HG03520 (cell line): Measurements from ENCODE around the gene APEX1.
"Not testable (repeated sequence)": the region's sequence is repeated elsewhere in the genome, so short reads cannot be mapped to it uniquely, and the experiment has no call there.

Experiments
- ATAC-seq: cut with Tn5 transposase; IDR thresholded peaks from one replicate; pipeline ENCODE4 v1.9.1; 2021; ENCODE audit warnings: mild to moderate bottlenecking, moderate library complexity; ENCODE audit not compliant: unreplicated experiment

The APEX1 gene

DNA sequence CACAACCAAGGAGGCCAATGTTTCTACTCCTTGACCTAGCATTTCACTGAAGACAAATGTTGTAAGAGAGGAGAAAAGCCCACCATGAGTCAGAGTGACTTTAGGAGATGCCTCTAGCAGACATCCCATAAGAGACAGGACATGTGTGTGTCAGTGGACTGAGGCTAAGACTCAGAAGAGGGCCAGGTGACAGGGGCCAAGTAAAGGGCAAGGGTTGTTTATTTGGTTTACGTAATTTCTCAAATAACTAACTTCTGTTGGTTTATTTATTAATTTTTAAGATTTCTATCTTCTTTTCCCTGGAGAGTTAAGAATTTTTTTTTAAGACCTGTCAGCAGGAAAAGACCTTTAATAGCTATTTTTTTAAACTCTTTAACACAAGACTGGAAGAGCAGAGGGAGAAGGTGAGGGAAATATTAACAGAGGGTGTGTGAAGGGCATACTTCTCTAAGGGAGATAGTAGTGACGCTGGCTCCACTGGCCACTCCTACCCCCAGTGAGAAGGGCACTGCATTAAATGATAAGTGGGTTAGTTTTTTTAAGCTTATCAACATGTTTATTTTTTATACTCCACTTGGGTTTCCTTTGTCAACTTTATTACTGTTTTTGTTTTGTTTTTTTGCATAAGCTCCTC lies 17.6 kb downstream of the APEX1 start:
- ATAC-seq = no peak

DNA sequence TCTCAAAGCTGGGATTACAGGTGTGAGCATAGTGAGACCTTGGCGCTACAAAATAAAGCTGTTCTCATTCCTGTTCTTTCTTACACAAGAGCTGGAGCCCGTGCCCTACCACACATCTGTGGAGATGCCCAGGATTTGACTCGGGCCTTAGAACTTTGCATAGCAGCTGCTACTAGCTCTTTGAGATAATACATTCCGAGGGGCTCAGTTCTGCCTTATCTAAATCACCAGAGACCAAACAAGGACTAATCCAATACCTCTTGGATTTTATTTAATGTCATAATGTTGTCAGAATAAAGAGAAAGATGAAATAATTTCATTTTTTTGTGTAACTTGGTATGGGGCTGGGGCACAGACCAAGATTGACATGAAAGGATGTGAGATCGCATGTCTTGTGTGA lies 21.8 kb downstream of the APEX1 start:
- ATAC-seq = no peak

DNA sequence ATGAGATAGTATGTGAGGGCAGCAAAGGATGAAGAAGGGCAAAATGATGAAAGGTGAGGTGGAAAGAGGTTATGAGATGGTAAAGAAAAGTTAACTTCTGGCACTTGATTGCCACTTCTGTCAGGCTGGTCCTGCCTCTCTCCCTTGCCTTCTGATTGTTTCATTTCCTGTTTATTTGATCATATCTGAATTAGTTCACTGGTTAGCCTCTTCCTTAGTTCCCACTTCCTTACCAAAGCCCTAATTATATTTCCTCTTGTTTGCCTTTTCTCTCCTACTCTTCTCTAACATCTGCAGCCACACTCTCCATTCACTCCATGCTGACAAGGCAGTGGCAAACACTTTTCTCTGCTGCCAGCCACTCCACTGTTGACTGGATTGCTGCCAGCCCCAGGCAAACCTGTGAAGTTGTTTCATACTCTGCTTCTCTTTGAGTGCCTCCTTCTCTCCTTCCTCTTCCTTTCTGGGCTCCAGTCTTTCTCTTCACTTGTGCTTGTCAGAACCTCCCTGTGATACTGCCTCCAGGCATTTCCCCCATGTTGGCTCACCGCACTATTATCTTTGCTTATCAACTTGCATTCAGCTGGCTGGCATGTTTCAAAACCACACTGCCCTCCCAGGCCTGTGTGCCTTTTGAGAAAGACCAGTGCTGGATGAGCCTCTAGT lies 22.3 kb downstream of the APEX1 start:
- ATAC-seq = no peak

DNA sequence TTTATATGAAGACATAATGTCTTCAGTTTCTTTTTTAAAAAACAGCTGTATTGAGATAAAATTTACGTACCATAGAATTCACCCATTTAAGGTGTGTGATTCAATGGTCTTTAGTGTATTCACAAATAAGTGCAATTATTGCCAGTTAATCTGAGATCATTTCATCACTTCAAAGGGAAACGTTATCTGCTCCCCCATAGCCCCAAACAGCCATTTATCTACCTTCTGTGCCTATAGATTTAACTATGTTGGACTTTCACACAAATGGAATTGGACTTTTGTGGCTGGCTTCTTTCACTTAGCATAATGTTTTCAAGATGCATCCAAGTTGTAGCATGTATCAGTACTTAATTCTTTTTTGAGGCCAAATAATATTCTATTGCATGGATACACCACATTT lies 23.9 kb downstream of the APEX1 start:
- ATAC-seq = no peak

DNA sequence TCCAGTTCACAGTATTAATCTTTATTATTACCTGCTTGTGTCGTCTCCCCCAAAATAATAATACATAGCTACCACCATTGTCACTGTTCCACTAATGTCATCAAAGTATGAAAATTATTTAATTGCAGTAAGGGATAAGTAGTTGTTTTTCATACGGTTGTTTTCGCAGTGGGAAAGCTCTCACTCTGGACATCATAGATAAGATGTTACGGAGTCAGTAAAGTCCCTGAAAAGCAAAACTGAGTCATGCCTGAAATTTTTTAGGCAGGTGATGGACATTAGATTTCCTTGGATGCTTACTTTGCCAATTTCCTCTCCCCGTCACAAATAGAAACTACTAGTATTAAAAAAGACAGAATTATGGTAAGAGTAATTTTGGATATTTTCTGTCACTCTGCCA lies 27.4 kb downstream of the APEX1 start:
- no peak for ATAC-seq

DNA sequence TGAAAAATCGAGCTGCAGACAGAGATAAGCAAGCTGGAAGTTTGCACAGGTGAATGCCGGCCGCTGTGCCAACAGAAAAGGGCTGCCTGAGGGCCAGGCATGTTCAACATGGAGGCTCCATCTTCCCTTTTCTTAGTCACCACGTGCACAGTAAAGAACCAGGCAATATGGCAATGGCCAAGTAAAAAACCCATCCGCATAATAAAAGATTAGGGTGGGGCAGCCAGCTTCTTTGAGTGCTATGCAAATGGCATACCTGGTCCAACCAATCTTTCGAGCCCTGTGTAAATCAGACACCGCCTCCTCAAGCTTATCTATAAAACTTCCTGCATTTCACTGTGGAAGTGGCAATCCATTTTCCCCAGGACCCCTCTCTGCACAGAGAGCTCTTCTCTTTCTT lies 30.9 kb downstream of the APEX1 start:
- ATAC-seq = no peak

DNA sequence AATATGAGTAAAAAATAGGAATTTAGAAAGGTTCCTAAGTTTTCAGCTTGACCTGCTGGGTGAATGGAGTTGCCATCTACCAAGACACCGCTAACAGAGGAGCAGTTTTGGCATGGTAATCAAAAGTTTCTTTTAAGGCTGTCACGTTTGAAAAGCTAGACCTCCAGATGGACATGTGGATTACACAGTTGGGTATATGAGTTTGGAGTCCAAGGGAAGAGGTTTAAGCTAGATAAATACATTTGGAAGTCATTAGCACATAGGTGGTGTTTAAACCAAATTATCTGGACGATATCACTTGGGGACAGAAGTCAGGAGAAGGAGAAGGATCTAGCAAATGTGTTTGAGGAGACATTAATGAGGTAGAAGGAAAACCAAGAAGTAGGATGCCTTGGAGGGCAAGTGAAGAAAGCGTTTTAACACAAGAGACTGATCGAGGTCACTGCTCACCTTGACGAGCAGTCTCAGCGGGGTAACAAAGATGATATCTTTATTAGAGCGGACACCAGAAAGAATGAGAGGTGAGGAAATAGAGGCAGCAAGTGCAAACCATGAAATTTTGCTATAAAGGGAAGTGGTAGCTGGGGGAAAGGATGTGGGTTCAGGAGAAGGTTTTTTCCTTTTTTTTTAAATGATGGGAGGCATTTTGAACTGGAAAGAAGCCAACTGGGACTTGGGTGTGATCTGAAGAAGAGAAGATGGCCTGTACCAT lies 31.8 kb downstream of the APEX1 start:
- no peak for ATAC-seq

DNA sequence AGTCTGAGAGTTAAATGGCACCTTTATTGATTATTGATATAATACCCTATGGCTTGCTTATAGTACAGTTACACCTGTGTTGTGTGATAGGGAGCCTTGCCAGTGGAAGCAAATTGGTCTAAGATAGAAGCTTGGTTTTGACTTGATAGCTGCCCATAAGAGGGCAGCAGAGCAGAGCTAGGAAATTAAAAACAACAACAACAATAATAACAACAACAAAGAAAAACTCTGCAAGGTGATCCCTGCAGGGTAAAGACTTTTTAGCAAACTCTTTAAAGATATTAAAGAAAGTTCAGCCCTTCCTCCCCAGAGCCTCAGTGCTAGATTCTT lies 32.3 kb downstream of the APEX1 start:
- no peak for ATAC-seq

DNA sequence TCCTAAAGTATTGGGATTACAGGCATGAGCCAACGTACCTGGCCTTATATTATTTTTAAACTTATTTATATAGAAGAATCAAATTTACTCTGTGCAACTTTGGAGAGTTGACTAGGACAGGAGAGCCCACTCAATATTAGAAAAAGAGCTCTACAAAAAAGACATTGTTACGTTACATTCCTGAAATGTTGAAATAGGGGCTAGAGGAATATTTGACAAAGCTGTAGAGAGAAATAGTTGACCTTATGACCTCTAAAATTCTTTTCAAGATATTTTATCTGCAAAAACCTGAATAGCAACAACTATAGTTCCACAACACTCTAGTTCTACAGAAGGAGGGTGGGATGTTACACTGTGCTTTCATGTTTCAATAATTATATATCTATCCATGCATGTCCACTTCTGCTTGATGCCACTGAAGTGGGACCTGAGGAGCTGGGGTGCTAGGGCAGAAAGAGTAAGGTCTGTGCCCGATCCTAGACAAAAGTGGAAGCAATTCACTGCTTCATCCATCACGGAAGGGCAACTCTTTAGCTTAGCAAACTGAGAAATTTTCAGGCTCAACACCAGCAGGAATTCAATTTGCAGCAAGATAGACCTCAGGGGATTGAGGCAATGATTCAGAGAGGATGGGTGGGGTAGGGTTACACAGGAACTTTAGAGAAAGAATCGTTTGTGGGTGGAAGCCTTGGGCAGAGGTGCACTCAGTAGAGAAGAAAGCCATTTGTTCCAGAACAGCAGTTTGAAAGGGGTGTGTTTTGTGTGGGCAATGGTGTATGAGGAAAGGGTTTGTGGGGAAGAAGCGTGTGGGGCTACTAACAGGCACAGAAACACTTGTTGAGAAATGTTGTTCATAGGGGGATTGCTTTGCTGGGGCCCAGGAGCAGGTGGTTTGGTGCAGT lies 34.3 kb downstream of the APEX1 start:
- peak; percentile 33 for ATAC-seq

DNA sequence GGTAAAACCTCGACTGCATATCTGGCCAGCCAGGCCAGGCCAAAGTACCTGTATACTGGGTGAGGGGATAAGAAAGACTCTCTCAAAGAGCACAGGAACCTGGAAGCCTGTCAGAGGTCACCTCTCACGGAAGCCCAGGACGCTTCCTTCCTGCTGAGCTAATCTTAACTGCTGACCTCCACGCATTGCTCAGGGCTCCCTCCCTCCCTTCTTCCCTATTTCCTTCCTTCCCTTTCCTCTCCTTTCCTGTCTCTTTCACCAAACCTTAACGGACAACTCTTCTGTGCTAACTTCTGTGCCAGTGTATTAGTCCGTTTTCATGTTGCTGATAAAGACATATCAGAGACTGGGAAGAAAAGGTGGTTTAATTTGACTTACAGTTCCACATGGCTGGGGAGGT lies 35.5 kb downstream of the APEX1 start:
- no peak for ATAC-seq

DNA sequence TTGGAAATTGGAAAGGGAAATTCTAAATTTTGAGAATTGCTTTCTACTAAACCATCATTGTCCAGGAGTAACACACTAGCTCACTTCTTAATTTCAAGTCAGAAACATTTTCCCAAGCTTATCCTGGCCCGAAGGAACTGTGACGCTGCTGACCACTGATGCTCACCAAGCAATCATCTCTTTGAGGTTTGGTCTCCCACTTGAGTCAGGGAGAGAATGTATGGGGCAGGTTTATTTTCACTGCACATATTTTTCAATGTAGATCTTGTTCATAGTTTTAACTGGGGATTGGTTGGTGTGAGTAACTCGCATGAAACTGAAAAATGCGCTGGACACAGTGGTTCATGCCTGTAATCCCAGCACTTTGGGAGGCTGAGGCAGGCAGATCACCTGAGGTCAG lies 37.5 kb downstream of the APEX1 start:
- no peak for ATAC-seq

DNA sequence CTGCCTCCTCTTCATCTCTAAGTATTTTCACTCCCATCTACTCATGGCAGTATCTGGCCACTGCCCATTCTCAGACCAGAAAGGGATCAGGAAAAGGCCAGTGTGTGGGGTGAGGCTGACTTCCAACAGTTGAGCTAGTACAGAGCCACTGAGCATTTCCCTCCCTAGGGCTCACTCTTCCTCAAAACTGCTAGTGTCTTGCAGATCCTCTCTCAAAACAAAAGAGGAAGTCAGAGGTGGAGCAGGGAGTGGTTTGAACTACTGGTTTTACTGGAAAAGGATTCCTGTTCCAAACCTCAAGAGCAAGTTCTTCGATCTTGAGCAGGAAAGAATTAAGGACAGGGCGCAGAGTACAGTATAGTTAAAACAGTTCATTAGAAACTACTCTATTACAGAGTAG lies 38.6 kb downstream of the APEX1 start:
- ATAC-seq = no peak

DNA sequence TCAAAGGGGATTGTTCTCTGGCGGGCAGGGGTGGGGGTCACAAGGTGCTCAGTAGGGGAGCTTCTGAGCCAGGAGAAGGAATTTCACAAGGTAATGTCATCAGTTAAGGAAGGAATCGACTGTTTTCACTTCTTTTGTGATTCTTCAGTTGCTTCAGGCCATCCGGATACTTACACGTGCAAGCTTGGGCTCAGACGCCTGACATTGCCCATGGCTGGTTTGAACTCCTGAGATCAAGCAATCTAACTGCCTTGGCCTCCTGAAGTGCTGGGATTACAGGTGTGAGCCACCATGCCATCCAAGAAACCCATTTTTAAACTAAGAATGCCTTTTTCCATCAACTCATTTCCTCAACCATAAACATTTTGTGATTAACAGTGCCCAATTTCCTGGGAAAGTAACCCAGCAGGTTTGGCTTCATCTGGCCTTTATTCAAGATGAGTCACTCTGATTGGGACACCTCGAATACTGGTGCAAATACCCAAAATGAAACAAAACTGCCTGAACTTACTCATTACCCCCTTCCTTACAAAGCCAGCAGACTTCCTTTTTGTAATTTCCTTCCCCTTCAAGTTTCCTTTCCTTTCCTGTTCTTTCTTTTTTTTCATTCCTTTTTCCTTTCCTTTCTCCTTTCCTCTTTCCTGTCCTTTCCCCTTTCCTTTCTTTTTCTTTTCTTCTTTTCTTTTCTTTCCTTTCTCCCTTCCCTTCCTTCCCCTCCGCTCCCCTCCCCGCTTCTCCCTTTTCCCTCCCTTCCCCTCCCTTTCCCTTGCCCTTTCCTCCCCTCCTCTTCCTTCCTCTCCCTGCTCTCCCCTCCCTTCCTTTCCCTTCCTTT lies 40.1 kb downstream of the APEX1 start:
- no peak for ATAC-seq

DNA sequence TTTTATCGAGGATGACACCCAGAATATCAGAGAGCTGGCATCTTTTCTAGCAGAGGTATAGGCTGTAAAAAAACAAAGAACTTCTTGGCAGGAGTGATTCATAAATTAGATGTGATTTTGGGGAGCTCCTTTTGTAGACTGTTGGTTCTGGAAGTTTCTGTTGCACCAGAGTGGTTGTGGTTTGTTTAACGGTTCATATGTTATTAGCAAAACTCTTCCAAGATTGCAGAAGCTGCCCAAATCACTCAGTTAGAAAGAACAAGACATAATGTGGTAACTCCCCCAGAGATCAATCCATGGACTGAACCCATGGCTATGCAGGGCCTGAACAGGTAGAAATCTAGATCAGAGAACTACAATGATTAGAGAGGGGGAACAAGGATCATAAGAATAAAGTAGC lies 43.6 kb downstream of the APEX1 start:
- ATAC-seq = no peak

DNA sequence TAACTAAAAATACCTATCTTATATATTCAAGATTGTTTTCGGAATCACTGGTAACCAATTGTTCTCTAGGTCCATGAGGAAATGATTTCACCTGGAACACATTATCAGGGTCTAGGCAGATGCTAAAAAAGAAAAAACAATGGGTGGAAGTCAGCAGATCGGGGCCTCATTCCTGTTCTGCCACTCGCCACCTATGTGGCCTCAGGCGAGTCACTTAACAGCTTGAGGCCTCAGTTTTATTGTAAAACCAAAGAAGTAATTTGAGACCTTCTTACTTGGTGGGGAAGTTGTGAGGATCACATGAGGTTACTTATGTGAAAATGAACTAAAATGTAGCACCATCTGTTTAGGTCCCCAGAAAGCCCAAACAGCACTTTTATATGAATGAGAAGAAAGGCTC lies 44.1 kb downstream of the APEX1 start:
- ATAC-seq = no peak

DNA sequence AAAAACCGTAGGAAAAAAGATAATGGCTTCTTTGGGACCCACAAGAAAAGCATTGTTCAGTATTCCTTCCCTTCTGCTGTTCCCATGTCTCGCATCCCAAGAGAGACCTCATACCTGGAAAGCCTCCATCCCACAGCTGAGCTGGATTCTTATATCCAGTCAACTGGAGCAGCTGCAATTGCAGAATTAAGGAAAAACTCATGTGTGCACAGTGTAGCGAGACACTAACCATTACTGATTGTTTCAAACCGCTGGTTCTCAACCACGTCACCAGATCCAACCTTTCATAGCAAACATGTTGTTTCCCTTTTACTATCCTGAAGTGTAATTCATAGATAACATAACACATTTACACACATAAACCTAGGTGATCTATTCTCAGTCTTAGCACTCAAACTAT lies 44.9 kb downstream of the APEX1 start:
- no peak for ATAC-seq

DNA sequence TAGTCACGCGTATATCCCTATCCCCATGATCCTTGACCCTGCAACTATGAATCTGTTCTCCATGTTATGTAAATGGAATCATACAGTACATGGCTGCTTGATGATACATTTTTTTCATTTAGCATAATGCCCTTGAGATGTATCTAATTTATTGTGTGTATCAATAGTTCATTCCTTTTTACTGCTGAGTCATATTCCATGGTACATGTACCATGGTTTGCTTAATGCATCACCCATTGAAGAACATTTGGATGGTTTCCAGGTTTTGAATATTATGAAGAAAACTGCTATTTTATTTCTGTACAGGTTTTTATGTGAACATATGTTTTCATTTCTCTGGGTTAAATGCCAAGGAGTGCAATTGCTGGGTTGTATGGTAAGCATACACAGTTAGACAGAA lies 46.3 kb downstream of the APEX1 start:
- no peak for ATAC-seq

DNA sequence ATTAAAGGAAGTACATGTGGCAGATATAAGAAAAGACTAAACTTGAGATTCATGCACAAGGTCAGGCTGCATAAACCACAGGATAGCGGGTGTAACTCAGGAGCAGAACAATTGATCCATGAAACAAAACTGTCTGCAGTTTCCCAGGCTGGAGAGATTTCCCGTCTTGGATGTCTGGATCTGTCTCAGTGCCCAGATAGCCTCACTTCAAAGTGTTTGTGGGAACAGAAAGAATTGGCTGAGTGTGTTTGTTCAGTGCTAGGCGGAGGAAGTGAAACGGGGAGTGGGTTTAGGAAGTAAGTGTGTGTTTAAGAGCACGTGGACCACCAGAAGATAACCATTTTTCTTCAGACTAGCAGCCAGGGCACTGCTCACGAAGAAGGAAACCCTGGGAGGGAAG lies 48.9 kb downstream of the APEX1 start:
- no peak for ATAC-seq

DNA sequence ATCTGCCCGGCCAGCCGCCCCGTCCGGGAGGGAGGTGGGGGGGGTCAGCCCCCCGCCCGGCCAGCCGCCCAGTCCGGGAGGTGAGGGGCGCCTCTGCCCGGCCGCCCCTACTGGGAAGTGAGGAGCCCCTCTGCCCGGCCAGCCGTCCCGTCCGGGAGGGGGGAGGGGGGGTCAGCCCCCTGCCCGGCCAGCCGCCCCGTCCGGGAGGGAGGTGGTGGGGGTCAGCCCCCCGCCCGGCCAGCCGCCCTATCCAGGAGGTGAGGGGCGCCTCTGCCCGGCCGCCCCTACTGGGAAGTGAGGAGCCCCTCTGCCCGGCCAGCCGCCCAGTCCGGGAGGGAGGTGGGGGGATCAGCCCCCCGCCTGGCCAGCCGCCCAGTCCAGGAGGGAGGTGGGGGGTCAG lies 51.2 kb downstream of the APEX1 start:
- ATAC-seq = not testable (repeated sequence)

DNA sequence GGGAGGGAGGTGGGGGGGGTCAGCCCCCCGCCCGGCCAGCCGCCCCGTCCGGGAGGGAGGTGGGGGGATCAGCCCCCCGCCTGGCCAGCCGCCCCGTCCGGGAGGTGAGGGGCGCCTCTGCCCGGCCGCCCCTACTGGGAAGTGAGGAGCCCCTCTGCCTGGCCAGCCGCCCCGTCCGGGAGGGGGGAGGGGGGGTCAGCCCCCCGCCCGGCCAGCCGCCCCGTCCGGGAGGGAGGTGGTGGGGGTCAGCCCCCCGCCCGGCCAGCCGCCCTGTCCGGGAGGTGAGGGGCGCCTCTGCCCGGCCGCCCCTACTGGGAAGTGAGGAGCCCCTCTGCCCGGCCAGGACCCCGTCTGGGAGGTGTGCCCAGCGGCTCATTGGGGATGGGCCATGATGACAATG lies 51.7 kb downstream of the APEX1 start:
- not testable (repeated sequence) for ATAC-seq
